ENCODE data around the gene CHAF1A. TPM values are rescaled to one million over a fixed set of nuclear protein-coding genes. Genes with fewer than 3 reads are reported as not detected.

CHAF1A gene
- total and polyA plus RNA-seq, 2 donors (not counting 1 experiment from before 2014, with no cell fraction given) = 5.9 TPM

DNA sequence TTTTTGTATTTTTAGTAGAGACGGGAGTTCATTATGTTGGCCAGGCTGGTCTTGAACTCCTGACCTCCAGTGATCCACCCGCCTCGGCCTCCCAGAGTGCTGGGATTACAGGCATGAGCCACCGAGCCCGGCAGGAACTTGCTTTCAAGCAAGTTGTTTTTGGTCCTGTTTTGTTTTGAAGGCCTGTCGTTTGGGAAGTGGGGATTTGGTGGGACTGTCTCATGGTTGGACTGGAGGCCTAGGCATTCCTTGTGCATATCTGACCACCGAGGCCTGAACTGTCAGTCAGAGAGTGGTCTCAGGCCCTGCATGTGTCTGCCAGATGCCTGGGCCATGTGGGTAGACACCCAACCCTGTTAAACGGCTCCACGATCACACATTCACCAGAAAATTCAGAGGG is 28.9 kb downstream of the CHAF1A start:
- H3K27ac ChIP-seq (ENCODE audit: insufficient read depth, low read length) = no peak overlapping the region
- no peak overlapping the region for H3K4me2 ChIP-seq (ENCODE audit: extremely low read depth, insufficient read depth, low read length)
- H3K4me1 ChIP-seq (ENCODE audit: control insufficient read depth, extremely low read depth, insufficient read depth, low read length) = peaks cover 2% of the 10 kb centered on the region
- H3K9ac ChIP-seq (ENCODE audit: insufficient read depth, low read length) = no peak overlapping the region
- no peaks in the 10 kb centered on the region for H4K20me1 ChIP-seq (ENCODE audit: control insufficient read depth, extremely low read depth, insufficient read depth, low read length)
- H3K36me3 ChIP-seq (ENCODE audit: control insufficient read depth, insufficient read depth, low read length) = peaks cover 18% of the 10 kb centered on the region
- TF ChIP-seq, protein P1, sequence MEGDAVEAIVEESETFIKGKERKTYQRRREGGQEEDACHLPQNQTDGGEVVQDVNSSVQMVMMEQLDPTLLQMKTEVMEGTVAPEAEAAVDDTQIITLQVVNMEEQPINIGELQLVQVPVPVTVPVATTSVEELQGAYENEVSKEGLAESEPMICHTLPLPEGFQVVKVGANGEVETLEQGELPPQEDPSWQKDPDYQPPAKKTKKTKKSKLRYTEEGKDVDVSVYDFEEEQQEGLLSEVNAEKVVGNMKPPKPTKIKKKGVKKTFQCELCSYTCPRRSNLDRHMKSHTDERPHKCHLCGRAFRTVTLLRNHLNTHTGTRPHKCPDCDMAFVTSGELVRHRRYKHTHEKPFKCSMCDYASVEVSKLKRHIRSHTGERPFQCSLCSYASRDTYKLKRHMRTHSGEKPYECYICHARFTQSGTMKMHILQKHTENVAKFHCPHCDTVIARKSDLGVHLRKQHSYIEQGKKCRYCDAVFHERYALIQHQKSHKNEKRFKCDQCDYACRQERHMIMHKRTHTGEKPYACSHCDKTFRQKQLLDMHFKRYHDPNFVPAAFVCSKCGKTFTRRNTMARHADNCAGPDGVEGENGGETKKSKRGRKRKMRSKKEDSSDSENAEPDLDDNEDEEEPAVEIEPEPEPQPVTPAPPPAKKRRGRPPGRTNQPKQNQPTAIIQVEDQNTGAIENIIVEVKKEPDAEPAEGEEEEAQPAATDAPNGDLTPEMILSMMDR (conservative IDR thresholded peaks at IDR 0.05 in 1 of 2, IDR thresholded peaks at IDR 0.05 in 1 of 2; ENCODE audit: low read depth in 1 of 2, low read length in 2 of 2) = no peak
- TF ChIP-seq EZH2 (IDR thresholded peaks at IDR 0.05; ENCODE audit: low read length, missing control alignments) = no peak
- no peak for DNase-seq (ENCODE audit: low read depth in 2 of 2)
- no peak overlapping the region for H2AFZ ChIP-seq (ENCODE audit: low read length)
- no peaks in the 10 kb centered on the region for H3K27me3 ChIP-seq (ENCODE audit: control insufficient read depth, insufficient read depth, low read length)
- H3K79me2 ChIP-seq (ENCODE audit: control insufficient read depth, insufficient read depth, low read length) = no peaks in the 10 kb centered on the region
- no peaks in the 10 kb centered on the region for H3K9me3 ChIP-seq (ENCODE audit: control insufficient read depth, insufficient read depth, low read depth, low read length)
- no peak overlapping the region for H3K4me3 ChIP-seq (replicated peaks in 1 of 4; ENCODE audit: control extremely low read depth in 1 of 4, insufficient read depth in 1 of 4, low read depth in 3 of 4, low read length in 4 of 4)

DNA sequence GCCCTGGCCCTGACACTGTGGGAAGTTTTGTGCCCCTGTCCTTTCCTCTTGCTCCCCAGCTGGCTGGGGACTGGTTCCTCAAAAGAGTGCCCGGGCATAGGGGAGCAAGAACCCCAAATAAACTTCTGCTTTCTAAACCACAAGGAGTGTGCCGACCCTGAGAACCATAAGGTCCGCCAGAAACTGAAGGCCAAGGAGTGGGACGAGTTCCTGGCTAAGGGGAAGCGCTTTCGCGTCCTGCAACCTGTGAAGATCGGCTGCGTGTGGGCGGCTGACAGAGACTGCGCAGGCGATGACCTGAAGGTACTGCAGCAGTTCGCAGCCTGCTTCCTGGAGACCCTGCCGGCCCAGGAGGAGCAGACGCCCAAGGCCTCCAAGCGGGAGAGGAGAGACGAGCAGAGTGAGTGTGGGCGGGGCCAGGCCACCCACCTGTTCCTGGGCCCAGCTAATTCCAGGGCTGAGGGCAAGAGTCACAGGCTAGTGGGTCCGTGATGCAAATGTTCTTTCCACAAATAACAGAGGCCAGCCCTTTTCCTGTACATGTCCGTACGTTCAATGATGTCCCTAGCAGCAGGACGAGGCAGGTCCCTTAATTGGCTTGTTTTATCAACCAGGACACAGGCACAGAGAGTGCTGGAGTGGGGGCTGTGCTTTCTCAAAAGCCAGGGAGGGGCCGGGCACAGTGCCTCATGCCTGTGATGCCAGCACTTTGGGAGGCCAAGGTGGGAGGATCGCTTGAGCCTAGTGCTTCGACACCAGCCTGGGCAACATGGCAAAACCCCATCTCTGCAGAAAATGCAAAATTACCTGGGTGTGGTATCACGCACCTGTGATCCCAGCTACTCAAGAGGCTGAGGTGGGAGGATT is 29.6 kb downstream of the CHAF1A start:
- Histone ChIP-seq H3K9me3 (ENCODE audit: control insufficient read depth, insufficient read depth, low read depth, low read length) (no peaks in the 10 kb centered on the region), H3K9ac (ENCODE audit: insufficient read depth, low read length) (no peak overlapping the region), H3K4me2 (ENCODE audit: extremely low read depth, insufficient read depth, low read length) (no peak overlapping the region), H3K27ac (ENCODE audit: insufficient read depth, low read length) (no peak overlapping the region), H3K27me3 (ENCODE audit: control insufficient read depth, insufficient read depth, low read length) (no peaks in the 10 kb centered on the region), H3K4me1 (ENCODE audit: control insufficient read depth, extremely low read depth, insufficient read depth, low read length) (peaks cover 2% of the 10 kb centered on the region), H3K79me2 (ENCODE audit: control insufficient read depth, insufficient read depth, low read length) (no peaks in the 10 kb centered on the region), H4K20me1 (ENCODE audit: control insufficient read depth, extremely low read depth, insufficient read depth, low read length) (no peaks in the 10 kb centered on the region), H2AFZ (ENCODE audit: low read length) (no peak overlapping the region), H3K36me3 (ENCODE audit: control insufficient read depth, insufficient read depth, low read length) (peaks cover 18% of the 10 kb centered on the region), H3K4me3 (replicated peaks in 1 of 4; ENCODE audit: control extremely low read depth in 1 of 4, insufficient read depth in 1 of 4, low read depth in 3 of 4, low read length in 4 of 4) (no peak overlapping the region)
- no peak for DNase-seq (ENCODE audit: low read depth in 2 of 2)
- TF ChIP-seq, protein P1 (conservative IDR thresholded peaks at IDR 0.05 in 1 of 2, IDR thresholded peaks at IDR 0.05 in 1 of 2; ENCODE audit: low read depth in 1 of 2, low read length in 2 of 2) = no peak
- TF ChIP-seq EZH2 (IDR thresholded peaks at IDR 0.05; ENCODE audit: low read length, missing control alignments) = no peak

DNA sequence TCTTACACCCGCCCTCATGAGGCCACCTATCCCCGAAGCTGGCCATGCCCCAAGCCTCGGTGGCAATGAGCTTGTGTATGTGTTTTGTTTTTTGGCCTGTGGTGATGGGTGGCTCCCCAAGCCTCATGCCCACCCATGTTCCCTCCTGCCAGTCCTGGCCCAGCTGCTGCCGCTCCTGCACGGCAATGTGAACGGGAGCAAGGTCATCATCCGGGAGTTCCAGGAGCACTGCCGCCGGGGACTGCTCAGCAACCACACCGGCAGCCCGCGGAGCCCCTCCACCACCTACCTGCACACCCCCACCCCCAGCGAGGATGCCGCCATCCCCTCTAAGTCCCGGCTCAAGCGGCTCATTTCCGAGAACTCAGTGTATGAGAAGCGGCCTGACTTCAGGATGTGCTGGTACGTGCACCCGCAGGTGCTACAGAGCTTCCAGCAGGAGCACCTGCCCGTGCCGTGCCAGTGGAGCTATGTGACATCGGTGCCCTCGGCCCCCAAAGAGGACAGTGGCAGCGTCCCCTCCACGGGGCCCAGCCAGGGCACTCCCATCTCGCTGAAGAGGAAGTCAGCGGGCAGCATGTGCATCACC is 30.6 kb downstream of the CHAF1A start:
- no peak overlapping the region for H2AFZ ChIP-seq (ENCODE audit: low read length)
- H3K4me3 ChIP-seq (replicated peaks in 1 of 4; ENCODE audit: control extremely low read depth in 1 of 4, insufficient read depth in 1 of 4, low read depth in 3 of 4, low read length in 4 of 4) = no peak overlapping the region
- TF ChIP-seq, protein P1 (conservative IDR thresholded peaks at IDR 0.05 in 1 of 2, IDR thresholded peaks at IDR 0.05 in 1 of 2; ENCODE audit: low read depth in 1 of 2, low read length in 2 of 2) = no peak
- H3K27me3 ChIP-seq (ENCODE audit: control insufficient read depth, insufficient read depth, low read length) = no peaks in the 10 kb centered on the region
- H4K20me1 ChIP-seq (ENCODE audit: control insufficient read depth, extremely low read depth, insufficient read depth, low read length) = no peaks in the 10 kb centered on the region
- H3K9ac ChIP-seq (ENCODE audit: insufficient read depth, low read length) = no peak overlapping the region
- no peaks in the 10 kb centered on the region for H3K79me2 ChIP-seq (ENCODE audit: control insufficient read depth, insufficient read depth, low read length)
- peaks cover 2% of the 10 kb centered on the region for H3K4me1 ChIP-seq (ENCODE audit: control insufficient read depth, extremely low read depth, insufficient read depth, low read length)
- peaks cover 18% of the 10 kb centered on the region for H3K36me3 ChIP-seq (ENCODE audit: control insufficient read depth, insufficient read depth, low read length)
- no peak overlapping the region for H3K4me2 ChIP-seq (ENCODE audit: extremely low read depth, insufficient read depth, low read length)
- H3K9me3 ChIP-seq (ENCODE audit: control insufficient read depth, insufficient read depth, low read depth, low read length) = no peaks in the 10 kb centered on the region
- DNase-seq (ENCODE audit: low read depth in 2 of 2) = no peak
- H3K27ac ChIP-seq (ENCODE audit: insufficient read depth, low read length) = no peak overlapping the region
